CD4-positive, alpha-beta T cell treated with Interleukin-12 subunit alpha and Interleukin-12 subunit beta, for 1 hour (primary cell): Measurements from ENCODE around the gene RGS5.

Experiments
- DNase-seq: peaks from one replicate; pipeline ENCODE4 v3.0.0-alpha.2; 2020

RGS5 gene

DNA sequence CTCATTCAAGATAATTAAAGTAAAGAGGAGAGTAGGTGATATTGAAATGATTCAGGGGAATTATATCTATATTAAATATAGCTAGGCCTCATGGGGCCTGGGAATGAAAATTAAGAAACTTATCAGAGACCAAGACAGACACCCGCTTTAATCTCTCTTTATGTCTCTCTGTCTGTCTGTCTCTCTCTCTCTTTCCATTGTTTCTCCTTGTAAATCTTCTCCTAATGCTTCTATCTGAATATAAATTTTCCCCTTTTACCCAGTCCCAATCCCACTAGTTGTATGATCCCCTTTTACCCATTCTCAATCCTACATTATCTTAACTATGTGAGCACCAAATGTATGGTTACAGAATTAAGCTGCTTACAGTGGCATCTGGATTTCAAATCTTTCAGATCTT is 61.2 kb downstream of the RGS5 start:
- DNase-seq: no peak

DNA sequence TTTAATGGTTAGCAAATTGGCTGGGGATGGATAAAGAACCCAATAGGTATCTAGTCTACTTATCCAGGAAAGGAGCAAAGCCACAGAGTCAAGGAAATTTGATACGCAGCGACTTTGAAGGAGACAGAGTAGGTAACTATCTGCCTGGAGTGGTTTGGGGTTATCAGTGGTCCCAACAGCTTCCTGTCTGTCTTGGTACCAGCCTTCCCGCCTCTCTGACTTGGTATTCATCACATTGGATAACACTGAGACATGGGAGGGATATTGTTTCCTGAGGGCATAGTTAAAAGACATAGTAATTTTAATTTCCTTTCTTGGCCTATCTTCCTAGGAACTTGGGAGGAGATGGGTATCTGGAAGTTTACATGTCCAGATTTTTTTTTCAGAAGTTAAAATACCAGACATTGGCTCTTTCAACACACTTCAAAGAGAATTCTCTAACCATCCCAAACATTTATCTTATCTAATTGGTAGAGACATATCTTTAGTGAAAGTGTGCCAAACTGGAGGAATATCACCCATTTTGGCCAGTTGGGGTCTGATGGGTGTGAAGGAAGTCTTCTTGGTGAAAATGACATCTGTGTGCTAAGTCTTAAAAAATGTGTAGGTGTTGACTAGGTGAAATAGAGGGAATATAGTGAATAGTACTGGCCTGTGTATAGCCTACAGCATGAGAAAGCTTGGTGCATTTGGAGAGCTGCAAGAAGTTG is 65.0 kb downstream of the RGS5 start:
- no peak for DNase-seq

DNA sequence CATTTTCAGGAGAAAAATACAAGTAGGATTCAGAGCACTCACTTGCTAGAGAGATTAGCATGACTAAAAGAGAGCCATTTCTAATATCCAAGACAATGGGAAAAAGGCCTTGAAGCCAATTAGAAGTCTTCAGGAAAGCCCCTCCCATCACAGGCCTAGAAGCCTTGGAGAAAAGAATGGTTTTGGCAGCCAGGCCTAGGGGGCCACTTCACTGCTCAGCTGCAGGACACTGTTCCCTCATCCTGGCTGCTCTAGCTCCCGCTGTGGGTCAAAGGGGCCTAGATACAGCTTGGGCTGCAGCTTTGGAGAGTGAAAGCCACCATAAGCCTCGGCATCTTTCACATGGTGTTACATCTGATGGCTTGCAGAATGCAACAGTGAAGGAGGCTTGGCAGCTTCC is 70.7 kb downstream of the RGS5 start:
- DNase-seq: no peak

DNA sequence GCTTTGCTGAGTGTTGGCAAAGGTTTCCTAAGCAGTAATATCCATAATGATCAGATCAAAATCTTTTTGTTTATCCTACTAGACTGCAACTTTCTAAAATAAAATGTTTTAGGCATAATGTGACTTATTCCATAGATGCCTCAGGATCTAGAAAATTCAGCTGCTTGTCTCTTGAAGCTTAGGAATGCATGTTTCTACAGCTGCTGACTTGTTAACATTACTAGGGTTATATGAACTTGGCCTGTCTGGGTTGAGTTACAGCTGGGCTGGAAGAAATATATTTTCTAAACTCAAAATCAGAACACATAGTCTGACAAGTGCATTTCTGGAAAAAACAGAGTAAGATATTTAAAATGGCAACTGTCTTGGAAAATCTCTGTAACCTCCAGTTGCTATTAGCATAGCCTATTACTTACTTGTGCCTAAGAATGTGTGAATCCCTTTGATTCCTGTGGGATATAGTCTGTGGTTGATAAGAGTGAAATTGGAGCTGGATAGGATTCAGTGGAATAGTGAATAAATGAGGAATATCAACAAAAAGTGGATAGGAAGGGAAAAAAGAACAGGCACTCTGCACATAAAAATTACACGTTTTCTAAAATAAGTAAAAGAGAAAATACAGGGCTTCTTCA is 72.4 kb downstream of the RGS5 start:
- no peak for DNase-seq

DNA sequence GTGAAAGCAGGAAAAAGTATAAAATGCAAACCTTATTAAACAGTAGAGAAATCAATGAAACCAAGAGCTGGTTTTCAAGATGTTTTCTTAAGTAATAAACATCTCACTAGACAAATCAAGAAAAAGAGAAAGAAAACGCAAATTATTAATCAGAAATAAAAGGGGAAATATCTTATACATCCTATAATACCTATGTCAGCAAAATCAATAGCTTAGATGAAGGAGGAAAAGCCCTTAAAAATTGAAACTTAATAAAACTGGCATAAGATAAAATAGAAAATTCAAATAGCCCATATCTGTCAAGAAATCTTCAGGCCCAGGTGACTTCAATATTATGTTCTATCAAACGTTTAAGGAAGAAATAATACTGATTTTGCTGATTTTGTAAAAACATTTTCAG is 74.4 kb downstream of the RGS5 start:
- no peak for DNase-seq

DNA sequence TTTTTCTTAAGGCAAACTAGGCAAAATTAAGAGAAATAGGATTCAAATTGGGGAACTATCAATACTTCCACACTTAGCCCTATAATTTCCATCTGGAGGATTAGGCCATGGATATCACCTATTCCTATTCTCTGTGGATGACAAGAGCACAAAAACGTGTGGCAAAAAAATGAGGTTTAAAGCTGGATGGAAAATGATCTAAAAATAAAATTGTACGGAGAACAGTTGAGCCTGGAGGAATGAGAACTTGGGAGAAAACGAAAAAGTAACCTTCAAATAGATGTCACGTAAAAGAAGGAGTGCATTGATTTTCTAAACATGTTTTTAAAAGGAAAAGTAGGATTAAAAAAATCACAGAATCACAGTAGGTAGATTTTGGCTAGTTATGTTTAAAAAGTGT is 77.9 kb downstream of the RGS5 start:
- no peak for DNase-seq

DNA sequence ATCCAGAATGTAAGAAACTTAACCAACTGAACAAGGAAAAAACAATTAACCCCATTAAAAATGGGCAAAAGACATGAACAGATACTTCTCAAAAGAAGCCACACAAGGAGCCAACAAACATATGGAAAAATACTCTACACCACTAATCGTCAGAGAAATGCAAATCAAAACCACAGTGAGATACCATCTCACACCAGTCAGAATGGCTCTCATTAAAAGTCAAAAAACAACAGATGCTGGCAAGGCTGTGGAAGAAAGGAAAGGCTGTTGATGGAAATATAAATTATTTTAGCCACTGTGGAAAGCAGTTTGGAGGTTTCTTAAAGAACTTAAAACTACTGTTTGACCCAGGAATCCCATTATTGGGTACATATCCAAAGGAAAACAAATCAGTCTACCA is 82.3 kb downstream of the RGS5 start:
- no peak for DNase-seq

DNA sequence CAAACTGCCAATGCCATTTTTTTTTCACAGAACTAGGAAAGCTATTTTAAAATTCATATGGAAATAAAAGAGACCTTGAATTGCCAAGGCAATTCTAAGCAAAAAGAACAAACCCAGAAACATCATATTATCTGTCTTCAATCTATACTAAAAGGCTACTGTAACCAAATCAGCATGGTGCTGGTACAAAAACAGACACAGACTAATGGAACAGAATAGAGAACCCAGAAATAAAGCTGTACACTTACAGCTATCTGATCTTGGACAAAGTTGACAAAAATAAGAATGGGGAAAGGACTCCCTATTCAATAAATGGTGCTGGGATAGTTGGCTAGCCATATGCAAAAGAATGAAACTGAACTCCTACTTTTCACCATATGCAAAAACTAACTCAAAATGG is 83.0 kb downstream of the RGS5 start:
- DNase-seq: no peak

DNA sequence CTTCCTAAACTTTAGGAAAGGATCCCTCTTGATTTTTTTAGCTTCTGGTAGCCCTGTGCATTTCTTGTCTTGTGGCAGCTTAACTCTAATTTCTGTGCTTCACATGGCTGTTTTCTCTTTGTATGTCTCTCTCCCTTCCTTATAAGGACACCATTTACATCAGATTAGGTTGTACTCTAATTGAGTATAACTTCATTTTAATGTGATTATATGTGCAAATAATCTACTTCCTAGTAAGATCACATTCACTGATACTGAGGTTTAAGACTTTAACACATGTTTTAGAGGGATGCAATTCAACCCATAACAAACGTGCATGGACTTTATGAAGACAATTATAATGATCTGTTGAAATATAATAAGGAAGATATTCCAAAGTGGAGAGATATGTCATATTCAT is 86.8 kb downstream of the RGS5 start:
- DNase-seq: no peak

DNA sequence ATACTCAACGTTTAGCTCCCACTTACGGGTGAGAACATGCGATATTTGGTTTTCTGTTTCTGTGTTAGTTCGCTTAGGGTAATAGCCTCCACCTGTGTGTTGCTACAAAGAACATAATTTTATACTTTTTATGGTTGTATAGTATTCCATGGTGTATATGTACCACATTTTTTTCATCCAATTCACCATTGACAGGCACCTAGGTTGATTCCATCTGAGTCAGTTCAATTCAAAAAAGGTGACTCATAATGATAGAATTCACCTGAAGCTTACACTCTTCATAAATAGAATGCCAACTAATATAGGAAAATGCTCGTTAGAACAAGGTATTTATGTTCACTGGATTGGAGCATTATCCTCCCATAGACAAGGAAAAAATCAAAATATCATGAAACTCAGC is 95.1 kb downstream of the RGS5 start:
- DNase-seq: no peak

DNA sequence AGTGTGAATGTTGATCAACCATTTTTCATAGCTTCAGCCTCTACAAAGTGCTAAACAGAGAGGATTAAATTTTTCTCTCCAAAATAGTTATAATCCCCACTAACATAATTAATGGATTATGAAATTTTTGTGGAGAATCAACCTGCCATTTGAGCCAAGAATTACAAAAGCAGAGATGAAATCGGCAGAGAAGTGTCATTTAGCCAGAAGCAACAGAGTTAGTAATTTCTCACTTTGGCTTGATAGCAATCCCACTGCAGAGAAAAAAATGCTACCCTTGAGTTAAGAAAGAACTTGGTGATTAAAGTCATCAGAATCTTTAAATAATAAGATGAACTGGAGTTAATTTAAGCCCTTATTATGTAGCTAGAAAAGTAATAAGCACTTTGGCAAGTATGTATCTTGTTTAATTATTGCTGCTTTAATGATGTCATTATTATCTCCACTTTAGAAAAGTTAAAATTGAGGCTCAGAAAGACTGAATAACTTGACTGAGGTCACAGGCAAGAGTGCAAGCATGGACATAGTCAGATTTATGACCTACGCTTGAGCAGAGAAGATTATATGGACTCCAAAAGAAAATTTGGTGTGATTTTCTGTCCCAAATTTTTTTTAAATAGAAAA is 96.2 kb downstream of the RGS5 start:
- DNase-seq: no peak

DNA sequence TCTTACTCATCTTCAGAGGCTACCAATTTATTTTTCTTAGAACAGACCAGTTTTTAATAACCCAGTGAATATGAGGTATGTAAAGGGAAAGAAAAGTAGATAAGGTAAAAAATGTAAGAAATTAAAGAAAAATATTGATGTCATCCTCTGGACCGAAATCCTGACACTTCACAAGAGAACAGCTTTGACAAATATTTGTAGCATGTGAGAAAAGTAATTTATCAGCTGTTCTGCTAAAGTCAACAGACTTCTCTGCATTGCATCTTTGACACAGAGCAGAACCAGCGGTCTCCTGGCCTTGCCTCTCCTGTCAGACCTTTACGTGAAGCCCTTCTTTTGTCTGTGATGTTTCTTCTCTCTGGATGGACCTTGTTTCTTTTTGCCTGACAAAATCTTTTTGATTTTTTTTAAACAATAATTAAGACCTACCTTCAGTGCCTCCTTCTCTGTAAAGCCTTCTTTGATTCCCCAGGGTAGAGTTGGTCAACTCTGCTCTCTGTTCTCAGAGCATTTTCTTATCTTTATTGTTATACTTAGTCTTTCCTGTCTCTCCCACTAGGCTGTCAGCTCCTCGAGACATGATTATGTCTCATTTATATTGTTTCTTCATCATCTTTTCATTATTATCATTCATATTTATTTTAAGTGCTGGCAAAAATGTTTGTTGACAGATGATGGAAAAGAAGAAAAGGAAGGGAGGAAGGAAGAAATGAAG is 98.2 kb downstream of the RGS5 start:
- no peak for DNase-seq

DNA sequence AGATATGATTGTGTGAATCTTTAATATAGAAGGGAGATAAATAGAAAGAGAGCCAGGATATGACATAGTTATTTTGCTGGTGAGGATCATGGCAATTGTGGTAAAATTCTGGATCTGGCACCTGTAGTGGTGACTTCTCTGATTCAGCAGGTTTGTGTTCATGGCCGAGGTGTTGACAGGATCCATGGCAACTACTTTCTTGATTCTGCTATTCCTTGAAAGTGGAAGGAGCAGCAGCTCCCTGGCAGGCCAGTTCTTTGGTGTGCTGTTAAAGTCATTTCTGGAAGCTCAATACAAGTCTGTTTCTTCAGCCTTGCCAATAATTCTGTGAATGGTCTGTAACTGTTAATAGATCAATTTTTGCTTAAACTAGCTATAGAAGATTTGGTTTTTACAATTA is 100.1 kb downstream of the RGS5 start:
- DNase-seq: no peak

DNA sequence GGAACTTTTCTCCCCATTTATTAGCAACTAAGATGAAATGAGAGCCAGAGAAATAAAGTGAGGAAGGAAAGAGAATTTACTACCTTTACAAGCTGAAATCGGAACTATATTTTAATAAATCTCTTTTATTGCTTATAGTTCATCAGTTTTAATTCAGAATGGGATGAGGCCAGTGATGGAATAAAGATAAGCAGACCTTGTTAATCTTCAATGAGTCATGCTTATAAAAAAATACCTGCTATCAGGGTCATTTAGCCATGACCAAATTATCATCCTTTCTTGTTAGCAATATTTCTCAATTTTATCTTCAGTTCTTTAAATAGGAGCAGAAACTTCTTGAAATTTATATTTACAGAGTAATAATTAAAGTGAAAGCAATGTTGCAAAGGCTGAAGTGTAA is 107.5 kb downstream of the RGS5 start:
- no peak for DNase-seq

DNA sequence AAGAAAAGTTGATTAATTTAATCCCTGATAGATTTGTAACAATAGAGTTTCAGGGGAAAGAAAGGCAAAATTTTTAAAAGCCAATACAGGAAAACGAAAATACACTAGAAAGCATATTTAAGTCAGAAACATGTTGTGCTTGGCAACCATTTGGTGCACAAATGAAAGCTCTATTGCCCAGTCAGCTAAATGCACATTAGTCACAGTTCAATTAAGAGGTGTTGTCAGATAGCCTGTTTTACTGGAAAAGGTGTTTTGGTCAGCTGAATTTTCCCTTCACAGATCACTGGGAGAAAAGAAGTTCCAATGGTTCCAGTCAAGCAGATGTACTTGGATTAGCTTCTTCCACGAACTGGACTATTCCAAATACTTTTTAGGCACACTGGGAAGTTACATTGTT is 108.1 kb downstream of the RGS5 start:
- DNase-seq: no peak

DNA sequence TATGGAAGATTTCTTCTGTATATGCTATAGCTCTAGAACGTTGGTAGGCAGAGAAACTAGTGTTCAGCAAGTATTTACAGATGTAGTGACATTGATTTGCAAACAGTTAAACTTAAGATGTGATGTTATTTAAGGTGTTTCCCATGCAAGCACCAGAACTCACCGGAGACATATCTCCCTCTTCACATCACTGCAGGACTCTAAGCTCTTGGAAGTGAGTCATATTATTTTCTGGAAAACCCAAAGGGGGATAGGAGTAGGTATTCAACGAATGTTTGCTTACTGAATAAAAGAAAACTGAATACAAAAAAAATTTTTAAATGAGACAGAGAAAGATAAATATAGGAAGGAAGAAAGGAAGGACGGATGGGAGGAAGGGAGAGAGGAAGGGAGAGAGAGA is 108.5 kb downstream of the RGS5 start:
- DNase-seq: no peak

DNA sequence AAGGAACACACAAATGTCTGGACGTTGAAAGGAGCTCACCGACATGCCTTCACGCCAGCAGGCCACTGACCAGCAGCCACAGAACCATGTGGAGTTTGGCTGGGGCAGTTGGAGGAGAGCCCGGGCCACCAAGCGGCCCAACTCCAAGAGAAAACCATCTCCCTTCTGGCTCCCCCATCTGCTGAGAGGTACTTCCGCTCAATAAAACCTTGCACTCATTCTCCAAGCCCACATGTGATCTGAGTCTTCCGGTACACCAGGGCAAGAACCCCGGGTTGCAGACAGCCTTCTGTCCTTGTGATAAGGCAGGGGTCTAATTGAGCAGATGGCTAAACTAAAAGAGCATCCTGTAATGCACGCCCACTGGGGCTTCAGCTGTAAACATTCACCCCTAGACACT is 109.1 kb downstream of the RGS5 start:
- no peak for DNase-seq

DNA sequence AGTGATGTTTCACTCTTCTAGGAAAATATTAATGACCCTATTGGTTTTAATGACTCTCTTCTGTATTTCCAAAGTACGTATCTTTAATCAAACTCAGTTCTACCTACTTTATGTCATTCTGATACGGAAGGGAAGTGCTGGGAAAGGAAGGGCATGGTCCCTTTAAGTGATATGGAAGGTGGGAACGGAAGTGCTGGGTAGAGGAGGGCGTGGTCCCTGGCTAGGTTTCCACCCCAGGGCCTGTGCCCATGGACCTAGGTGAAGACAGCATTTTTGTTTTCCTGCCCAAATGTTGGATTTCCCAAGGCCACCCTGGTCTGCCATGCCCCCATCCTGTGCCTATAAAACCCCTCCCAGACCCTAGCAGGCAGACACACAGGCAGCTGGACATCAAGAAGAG is 109.5 kb downstream of the RGS5 start:
- DNase-seq: no peak
